HG03442 (cell line): Measurements from ENCODE around the gene ARL10.
A peak's percentile ranks its signal among the peaks of the same experiment; 100 is the strongest.
"Not testable (repeated sequence)": the region's sequence is repeated elsewhere in the genome, so short reads cannot be mapped to it uniquely, and the experiment has no call there.

ENCODE experiments used
- ATAC-seq: cut with Tn5 transposase; IDR thresholded peaks from one replicate; pipeline ENCODE4 v1.9.1; 2021; ENCODE audit warnings: mild to moderate bottlenecking, moderate library complexity; ENCODE audit not compliant: unreplicated experiment

ARL10 gene

GRCh38 chr5:176388003-176388443 lies 22.7 kb downstream of the ARL10 start:
- ATAC-seq: no peak

- ATAC-seq: peak; percentile 85
Observed at GRCh38 chr5:176388444-176389134, 23.3 kb downstream of the ARL10 start, which contains the start of the genes HIGD2A and NOP16. Gene HIGD2A (plus strand): TSS chr5:176388751. CDS start chr5:176388820, 69 bp downstream. Gene NOP16 (minus strand): TSS chr5:176388598. CDS start chr5:176388539, 59 bp downstream.

- ATAC-seq: peak; percentile 23
Observed at GRCh38 chr5:176389135-176390123, 24.1 kb downstream of the ARL10 start.

- ATAC-seq: no peak
Observed at GRCh38 chr5:176391479-176391878, 26.2 kb downstream of the ARL10 start.

DNA sequence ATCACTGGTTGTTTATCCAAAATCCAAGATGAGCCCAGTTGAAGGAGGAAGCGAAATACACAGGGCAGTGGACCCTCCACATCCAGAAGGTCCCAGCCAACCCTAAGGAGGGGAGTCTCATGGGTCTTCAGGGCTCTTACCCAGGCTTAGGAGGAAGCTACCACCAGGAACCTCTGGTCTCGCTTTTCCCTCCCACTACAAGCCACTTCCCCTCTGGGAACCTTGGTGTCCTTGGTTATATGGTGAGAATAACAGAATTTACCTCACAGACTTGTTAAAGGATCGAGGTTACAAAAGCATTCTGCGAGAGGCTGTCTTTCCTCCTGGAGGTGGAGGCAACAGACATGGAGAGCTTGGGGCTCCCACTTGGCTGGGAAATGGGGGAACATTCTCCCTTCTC lies 26.7 kb downstream of the ARL10 start:
- no peak for ATAC-seq

DNA sequence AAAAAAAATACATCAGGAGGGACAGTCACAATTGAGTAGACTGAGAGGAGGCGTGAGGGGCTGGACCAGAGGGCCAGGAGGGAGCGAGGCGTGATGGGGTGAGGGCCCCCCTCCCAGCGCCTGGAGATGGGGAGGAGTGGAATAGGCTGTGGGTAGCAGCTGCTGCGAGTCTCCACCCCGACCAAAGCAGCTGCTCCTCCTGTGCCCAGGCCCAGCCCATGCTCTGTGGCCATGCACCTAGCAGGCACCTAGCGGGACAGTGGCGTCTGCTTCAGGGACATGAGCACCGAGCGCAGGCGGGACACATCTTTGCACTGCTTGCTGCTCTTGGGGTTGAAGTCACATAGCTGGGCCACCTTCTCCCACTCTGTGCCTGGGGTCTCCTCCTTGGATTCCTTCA lies 27.2 kb downstream of the ARL10 start:
- ATAC-seq: no peak

DNA sequence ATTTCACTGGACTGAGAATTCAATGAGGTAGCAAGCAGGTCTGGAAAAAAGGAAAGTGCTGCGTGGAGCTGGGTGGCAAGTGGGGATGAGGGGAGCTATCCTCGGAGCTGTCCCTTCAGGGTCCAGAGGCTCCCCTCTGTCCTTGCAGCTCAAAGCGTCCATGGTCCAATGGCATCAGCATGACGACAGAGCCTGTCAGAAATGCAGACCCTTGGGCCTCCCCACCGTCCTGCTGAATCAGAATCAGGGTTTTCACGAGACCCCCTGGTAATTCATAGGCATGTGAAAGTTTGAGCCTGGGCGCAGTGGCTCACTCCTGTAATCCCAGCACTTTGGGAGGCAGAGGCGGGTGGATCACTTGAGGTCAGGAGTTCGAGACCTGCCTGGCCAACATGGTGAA lies 28.8 kb downstream of the ARL10 start:
- ATAC-seq: no peak

GRCh38 chr5:176394881-176395675 lies 29.8 kb downstream of the ARL10 start:
- no peak for ATAC-seq

- ATAC-seq: no peak
Observed at GRCh38 chr5:176396330-176396729, 31.0 kb downstream of the ARL10 start.

DNA sequence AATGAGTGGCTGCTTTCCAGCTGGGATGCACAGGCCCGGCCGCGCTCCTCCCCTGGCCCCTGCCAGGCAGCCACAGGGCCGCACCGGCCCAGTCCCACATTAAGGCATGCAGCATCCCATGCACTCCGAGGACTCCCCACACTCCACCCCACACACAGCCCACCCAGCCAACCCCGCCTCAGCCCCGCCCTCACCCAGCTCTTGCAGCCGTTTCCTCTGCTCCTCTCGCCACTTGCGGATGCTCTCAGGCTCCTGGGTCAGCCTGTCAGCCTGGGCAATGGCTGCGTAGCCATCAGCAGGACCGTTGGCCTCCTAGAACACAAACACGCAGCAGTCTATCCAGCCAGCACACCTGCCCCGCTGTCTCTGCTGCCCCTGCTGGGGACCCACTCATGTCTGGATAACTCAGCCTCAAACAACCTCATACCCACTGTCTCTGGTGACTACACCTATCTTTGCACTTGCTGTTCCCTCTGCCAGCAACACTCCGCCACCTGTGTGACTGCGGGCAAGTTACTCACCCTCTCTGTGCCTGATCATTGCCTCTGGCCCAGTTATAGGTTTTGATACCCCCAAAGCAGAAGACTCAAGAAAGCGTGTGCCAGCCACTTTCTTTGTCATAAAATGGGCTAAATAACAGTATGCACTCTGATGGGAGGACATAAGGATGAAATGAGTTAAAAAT lies 32.6 kb downstream of the ARL10 start:
- no peak for ATAC-seq

DNA sequence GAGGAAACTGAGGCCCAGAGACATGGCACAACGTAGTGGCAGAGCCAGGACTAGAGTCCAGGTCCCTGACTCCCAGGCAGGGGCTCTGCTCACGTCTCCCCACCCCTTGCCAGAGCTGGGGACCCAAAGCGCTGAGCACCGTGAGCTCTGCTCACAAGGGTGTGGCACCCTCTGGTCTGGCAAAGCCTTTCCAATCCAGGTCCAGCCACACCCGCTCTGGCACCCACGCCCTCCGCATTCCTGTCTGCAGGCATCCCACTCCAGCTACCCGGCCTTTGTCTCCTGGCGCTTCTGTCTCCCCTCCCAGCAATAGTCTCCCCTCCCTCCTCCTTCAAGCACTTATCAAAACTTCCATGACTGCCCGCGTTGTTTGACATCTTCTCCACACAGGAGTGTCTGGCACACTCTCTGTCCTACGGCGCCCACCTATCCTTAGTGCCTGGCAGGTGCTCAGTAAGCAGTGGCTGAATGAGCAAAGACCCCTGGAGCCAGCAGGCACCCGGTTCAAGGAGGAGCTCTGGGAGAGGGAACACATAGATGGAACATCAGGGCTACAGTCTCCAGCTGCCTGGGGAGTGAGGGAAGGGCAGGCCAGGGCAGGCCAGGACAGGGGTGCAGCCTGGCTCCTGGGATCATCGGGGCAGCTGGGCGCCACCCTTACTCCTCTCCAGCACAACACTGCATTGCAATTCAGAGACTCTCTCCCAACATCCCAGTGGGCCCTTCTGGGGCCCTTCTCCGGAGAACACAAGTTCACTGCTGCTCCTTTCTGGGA lies 35.3 kb downstream of the ARL10 start:
- no peak for ATAC-seq

DNA sequence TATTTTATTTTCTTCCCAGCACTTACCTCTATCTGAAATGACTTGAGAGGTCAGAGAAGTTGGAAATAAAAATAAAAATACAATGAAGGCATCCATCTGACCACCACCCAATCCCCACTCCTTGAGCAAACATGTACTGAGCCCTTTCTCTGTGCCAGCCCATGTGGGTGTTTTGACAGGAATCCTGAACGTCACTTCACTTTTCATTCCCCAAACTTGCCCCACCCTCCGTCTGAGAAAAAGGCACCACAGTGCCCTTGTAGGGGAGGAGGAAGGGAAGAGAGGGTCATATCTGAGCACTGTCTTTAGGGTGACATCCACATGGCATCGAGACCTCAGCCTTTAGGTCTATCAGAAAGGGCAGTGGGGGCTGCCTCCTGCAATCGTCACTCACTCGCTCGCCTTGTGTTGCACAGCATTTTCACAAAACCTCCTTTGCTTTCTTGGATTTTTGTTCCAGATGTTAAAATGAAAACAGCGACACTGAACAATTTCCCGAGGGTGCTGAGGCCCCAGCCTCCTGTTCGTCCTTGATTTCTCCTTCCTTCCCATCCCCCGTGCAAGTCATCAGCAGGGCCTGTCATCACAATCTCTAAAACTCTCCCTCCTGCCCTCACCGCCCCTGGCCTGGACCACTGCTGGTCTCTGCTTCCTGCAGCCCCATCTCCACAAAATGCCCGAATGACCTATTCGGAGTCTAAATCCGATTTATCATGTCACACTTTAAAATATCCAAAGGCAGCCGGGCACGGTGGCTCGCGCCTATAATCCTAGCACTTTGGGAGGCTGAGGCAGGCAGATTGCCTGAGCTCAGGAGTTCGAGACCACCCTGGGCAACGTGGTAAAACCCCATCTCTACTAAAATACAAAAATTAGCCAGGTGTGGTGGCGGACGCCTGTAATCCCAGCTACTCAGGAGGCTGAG lies 36.3 kb downstream of the ARL10 start:
- no peak for ATAC-seq

DNA sequence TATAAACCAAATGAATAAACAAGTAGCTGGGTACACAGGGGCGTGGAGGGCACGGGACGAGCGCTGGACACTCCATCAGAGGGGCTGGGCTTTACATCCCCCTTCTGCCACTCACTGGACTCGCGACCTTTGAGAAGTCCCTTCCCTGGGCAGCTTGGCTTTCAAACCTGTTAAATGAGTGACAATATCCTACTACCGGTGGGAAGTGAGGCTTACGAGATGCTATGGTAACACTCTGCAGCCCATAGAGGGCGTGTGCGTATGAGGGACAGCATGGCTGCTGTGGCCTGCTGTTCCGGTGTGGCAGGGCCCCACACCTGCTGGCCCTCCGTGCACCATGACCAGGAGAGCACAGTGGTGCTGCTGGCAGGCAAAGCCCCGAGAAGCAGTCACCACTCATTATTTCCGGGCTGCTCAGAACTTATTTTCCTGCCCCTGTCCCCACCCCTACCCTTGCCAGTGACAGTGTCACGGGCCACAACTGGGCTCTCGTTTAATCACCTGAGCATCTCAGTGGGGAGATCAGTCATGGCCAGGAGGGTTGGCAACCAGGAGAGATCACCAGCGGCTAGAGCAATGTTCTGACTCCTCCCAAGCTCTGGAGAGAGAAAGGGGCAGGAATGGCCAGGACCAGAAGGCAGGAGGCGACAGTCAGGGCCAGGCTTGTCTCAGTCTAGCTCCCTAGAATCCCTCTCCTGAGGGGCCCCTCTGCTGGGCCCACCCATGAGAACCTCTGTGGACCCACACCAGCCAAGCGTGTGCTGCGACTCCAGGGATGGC lies 40.6 kb downstream of the ARL10 start:
- no peak for ATAC-seq

DNA sequence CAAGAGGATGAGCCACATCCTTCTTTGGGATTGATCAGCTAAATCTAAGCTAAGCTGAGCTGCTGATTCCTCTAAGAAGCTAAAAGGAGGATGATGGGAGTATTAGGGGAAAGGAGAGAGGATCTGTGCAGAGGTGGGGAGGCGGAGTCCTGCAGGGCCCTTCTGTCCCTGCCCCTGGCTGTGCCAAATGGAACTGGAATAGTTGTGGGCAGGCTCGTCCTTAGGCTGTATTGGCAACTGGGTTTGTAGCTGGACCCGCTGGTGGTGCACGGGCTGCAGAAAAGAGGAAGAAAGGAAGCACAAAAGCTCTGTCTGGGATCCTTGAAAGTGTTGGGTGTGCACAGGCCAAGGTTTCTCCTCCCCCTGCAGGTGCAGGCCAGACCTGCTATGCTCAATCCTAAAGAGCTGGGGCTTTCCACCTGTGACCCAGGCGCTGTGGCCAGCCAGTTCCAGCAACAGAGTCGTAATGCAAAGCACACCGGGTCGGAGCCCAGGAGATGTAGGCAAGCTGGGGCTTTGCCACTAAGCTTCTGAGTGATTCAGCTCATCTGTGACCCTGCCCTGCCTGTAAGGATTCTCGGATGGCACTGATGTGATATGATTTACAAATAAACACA lies 41.3 kb downstream of the ARL10 start:
- no peak for ATAC-seq

GRCh38 chr5:176407456-176408251 lies 42.4 kb downstream of the ARL10 start:
- ATAC-seq: no peak

DNA sequence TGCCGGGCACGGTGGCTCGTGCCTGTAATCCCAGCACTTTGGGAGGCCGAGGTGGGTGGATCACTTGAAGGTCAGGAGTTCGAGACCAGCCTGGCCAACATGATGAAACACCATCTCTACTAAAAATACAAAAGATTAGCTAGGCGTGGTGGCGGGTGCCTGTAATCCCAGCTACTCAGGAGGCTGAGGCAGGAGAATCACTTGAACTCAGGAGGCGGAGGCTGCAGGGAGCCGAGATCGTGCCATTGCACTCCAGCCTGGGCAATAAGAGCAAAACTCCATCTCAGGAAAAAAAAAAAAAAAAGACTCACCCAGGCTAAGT lies 42.9 kb downstream of the ARL10 start:
- not testable (repeated sequence) for ATAC-seq

GRCh38 chr5:176408590-176408989 lies 43.3 kb downstream of the ARL10 start:
- ATAC-seq: no peak
